Trophoblast cell (in vitro differentiated cells and primary cell): ENCODE data around the gene POR.
"Not testable (repeated sequence)": the region's sequence is repeated elsewhere in the genome, so short reads cannot be mapped to it uniquely, and the experiment has no call there.

Source experiments
- DNase-seq, 2 donors: peaks; one replicate each; pipeline ENCODE4 v3.0.0-alpha.2; 2016
- H2AFZ ChIP-seq: 2 replicates; pipeline ENCODE4 v1.6.1; 2013; ENCODE audit warnings: low read length, moderate library complexity, mild to moderate bottlenecking; ENCODE audit not compliant: insufficient read depth, poor library complexity
- H2AK5ac ChIP-seq: 2 replicates; pipeline ENCODE4 v1.6.1; 2013; ENCODE audit warnings: mild to moderate bottlenecking, low read length
- H2BK120ac ChIP-seq: 2 replicates; pipeline ENCODE4 v1.6.1; 2013; ENCODE audit warnings: low read length, mild to moderate bottlenecking, moderate library complexity; ENCODE audit not compliant: insufficient read depth, poor library complexity
- H2BK12ac ChIP-seq: 2 replicates; pipeline ENCODE4 v1.6.1; 2013; ENCODE audit warnings: mild to moderate bottlenecking, low read length, moderate library complexity
- H2BK5ac ChIP-seq: 2 replicates; pipeline ENCODE4 v1.6.1; 2013; ENCODE audit warnings: low read length, low read depth, moderate library complexity, mild to moderate bottlenecking; ENCODE audit not compliant: poor library complexity
- H3K14ac ChIP-seq: 2 replicates; pipeline ENCODE4 v1.6.1; 2013; ENCODE audit warnings: mild to moderate bottlenecking, low read length
- H3K18ac ChIP-seq: 2 replicates; pipeline ENCODE4 v1.6.1; 2013; ENCODE audit warnings: mild to moderate bottlenecking, low read length
- H3K23ac ChIP-seq: 2 replicates; pipeline ENCODE4 v1.6.1; 2013; ENCODE audit warnings: low read length
- H3K27ac ChIP-seq: 2 replicates; pipeline ENCODE4 v1.5.1; 2013; ENCODE audit warnings: low read depth, mild to moderate bottlenecking, inconsistent platforms, low read length, moderate library complexity
- H3K27me3 ChIP-seq: 2 replicates; pipeline ENCODE4 v1.6.1; 2013; ENCODE audit warnings: inconsistent platforms, mild to moderate bottlenecking, low read length, moderate library complexity; ENCODE audit not compliant: insufficient read depth
- H3K36me3 ChIP-seq, 2 experiments: 1 replicate in 1 of 2; 2 replicates in 1 of 2; pipeline ENCODE4 v1.6.1; 2013; ENCODE audit warnings: low read length in 2 of 2, mild to moderate bottlenecking in 2 of 2, moderate library complexity in 1 of 2; ENCODE audit not compliant: insufficient read depth in 2 of 2, control insufficient read depth in 1 of 2
- H3K4ac ChIP-seq: 2 replicates; pipeline ENCODE4 v1.6.1; 2013; ENCODE audit warnings: low read depth, mild to moderate bottlenecking, low read length, moderate library complexity
- H3K4me1 ChIP-seq, 2 experiments: 1 replicate in 1 of 2; 2 replicates in 1 of 2; pipeline ENCODE4 v1.6.1; 2013; ENCODE audit warnings: low read length in 2 of 2, mild to moderate bottlenecking in 2 of 2, moderate library complexity in 1 of 2; ENCODE audit not compliant: insufficient read depth in 2 of 2, control insufficient read depth in 1 of 2
- H3K4me2 ChIP-seq: 2 replicates; pipeline ENCODE4 v1.6.1; 2013; ENCODE audit warnings: inconsistent platforms, mild to moderate bottlenecking, low read length, moderate library complexity
- H3K4me3 ChIP-seq: 2 replicates; pipeline ENCODE4 v1.5.1; 2013; ENCODE audit warnings: mild to moderate bottlenecking, low read depth, low read length, inconsistent platforms
- H3K79me1 ChIP-seq: one replicate; pipeline ENCODE4 v1.6.1; 2013; ENCODE audit warnings: low read length
- H3K79me2 ChIP-seq: 2 replicates; pipeline ENCODE4 v1.6.1; 2013; ENCODE audit warnings: low read length, mild to moderate bottlenecking; ENCODE audit not compliant: control insufficient read depth, insufficient read depth, poor library complexity
- H3K9ac ChIP-seq: 2 replicates; pipeline ENCODE4 v1.6.1; 2013; ENCODE audit warnings: mild to moderate bottlenecking, low read length
- H3K9me3 ChIP-seq: 2 replicates; pipeline ENCODE4 v1.6.1; 2013; ENCODE audit warnings: low read depth, mild to moderate bottlenecking, control low read depth, inconsistent platforms, low read length; ENCODE audit not compliant: insufficient read depth
- H4K12ac ChIP-seq: 2 replicates; pipeline ENCODE4 v1.6.1; 2013; ENCODE audit warnings: low read depth, mild to moderate bottlenecking, low read length, moderate library complexity
- H4K8ac ChIP-seq: 2 replicates; pipeline ENCODE4 v1.6.1; 2013; ENCODE audit warnings: low read depth, mild to moderate bottlenecking, low read length, moderate library complexity
- H4K91ac ChIP-seq: one replicate; pipeline ENCODE4 v1.6.1; 2013; ENCODE audit warnings: low read depth, mild to moderate bottlenecking, low read length, moderate library complexity
- WGBS: extraction: QIAGEN DNeasy Blood & Tissue Kit; methylation state at CpG from one replicate; pipeline ENCODE4 v1.1.7; 2013; ENCODE audit warnings: missing lambda C conversion rate; ENCODE audit not compliant: insufficient read length, insufficient coverage; ENCODE audit errors: extremely low coverage; 5-methylcytosine and 5-hydroxymethylcytosine counted together

The POR gene

GRCh38 chr7:75888464-75889222 lies 26.3 kb upstream of the POR start:
- Histone ChIP-seq H2BK120ac (no peak overlapping the region), H3K9ac (no peak overlapping the region), H3K14ac (no peak overlapping the region), H4K91ac (no peak overlapping the region), H3K27me3 (no peaks in the 10 kb centered on the region), H2BK12ac (no peak overlapping the region), H2AFZ (no peak overlapping the region), H2AK5ac (no peak overlapping the region), H2BK5ac (no peak overlapping the region), H3K79me2 (no peaks in the 10 kb centered on the region), H4K8ac (no peak overlapping the region), H3K36me3 (peaks cover 31 to 40% of the 10 kb centered on the region in 2 experiments), H3K4me2 (no peak overlapping the region), H3K4me1 (peaks cover 9 to 12% of the 10 kb centered on the region in 2 experiments), H3K18ac (no peak overlapping the region), H4K12ac (no peak overlapping the region), H3K9me3 (no peaks in the 10 kb centered on the region), H3K27ac (no peak overlapping the region), H3K23ac (no peak overlapping the region), H3K4me3 (no peak overlapping the region), H3K79me1 (peaks cover 3% of the 10 kb centered on the region), H3K4ac (no peak overlapping the region)
- no peak for DNase-seq
- WGBS, result no CpG with 5 or more reads among the region's 23 CpGs

- no peak overlapping the region for H3K27ac ChIP-seq
- no CpG with 5 or more reads among the region's 11 CpGs for WGBS
Observed at GRCh38 chr7:75889223-75889825, 25.6 kb upstream of the POR start.

GRCh38 chr7:75889826-75890225 lies 25.1 kb upstream of the POR start:
- Histone ChIP-seq H3K14ac (no peak overlapping the region), H2AK5ac (no peak overlapping the region), H3K4ac (no peak overlapping the region), H3K27me3 (no peaks in the 10 kb centered on the region), H3K18ac (no peak overlapping the region), H3K79me1 (peaks cover 3% of the 10 kb centered on the region), H3K79me2 (no peaks in the 10 kb centered on the region), H2BK5ac (no peak overlapping the region), H3K4me2 (no peak overlapping the region), H3K4me1 (peaks cover 9 to 12% of the 10 kb centered on the region in 2 experiments), H4K8ac (no peak overlapping the region), H2BK120ac (no peak overlapping the region), H3K23ac (no peak overlapping the region), H3K4me3 (no peak overlapping the region), H3K9me3 (no peaks in the 10 kb centered on the region), H3K9ac (no peak overlapping the region), H2BK12ac (no peak overlapping the region), H4K12ac (no peak overlapping the region), H3K27ac (no peak overlapping the region), H2AFZ (no peak overlapping the region), H4K91ac (no peak overlapping the region), H3K36me3 (peaks cover 22 to 32% of the 10 kb centered on the region in 2 experiments)
- no CpG with 5 or more reads among the region's 11 CpGs for WGBS
- no peak for DNase-seq

More at GRCh38 chr7:75889223-75889825, 25.6 kb upstream of the POR start:
- no peak overlapping the region for H3K18ac ChIP-seq
- no peak overlapping the region for H3K4me3 ChIP-seq
- no peak overlapping the region for H3K14ac ChIP-seq
- no peak overlapping the region for H2BK120ac ChIP-seq
- H2BK12ac ChIP-seq, result no peak overlapping the region
- H3K4me2 ChIP-seq, result no peak overlapping the region
- no peak overlapping the region for H2AFZ ChIP-seq
- H3K9me3 ChIP-seq, result no peaks in the 10 kb centered on the region
- H3K23ac ChIP-seq, result no peak overlapping the region
- no peak overlapping the region for H3K4ac ChIP-seq
- H3K4me1 ChIP-seq, result peaks cover 9 to 12% of the 10 kb centered on the region in 2 experiments
- DNase-seq, result no peak
- peaks cover 27 to 37% of the 10 kb centered on the region in 2 experiments for H3K36me3 ChIP-seq
- H4K12ac ChIP-seq, result no peak overlapping the region
- no peaks in the 10 kb centered on the region for H3K79me2 ChIP-seq
- H3K9ac ChIP-seq, result no peak overlapping the region
- H2AK5ac ChIP-seq, result no peak overlapping the region
- no peak overlapping the region for H4K8ac ChIP-seq
- H3K27me3 ChIP-seq, result no peaks in the 10 kb centered on the region
- no peak overlapping the region for H4K91ac ChIP-seq
- peaks cover 3% of the 10 kb centered on the region for H3K79me1 ChIP-seq
- H2BK5ac ChIP-seq, result no peak overlapping the region

GRCh38 chr7:75891237-75891636 lies 23.7 kb upstream of the POR start:
- H3K4me3 ChIP-seq, H3K79me1 ChIP-seq, H2AFZ ChIP-seq, H3K14ac ChIP-seq, H3K9ac ChIP-seq, H3K23ac ChIP-seq, H2BK12ac ChIP-seq, H3K79me2 ChIP-seq, H3K18ac ChIP-seq, H4K91ac ChIP-seq, H3K9me3 ChIP-seq, H3K4me2 ChIP-seq, H3K4ac ChIP-seq, H3K27ac ChIP-seq, H4K8ac ChIP-seq, H4K12ac ChIP-seq, H2BK5ac ChIP-seq, DNase-seq, H2AK5ac ChIP-seq, H3K27me3 ChIP-seq, H2BK120ac ChIP-seq: not testable (repeated sequence)
- peaks cover 10 to 18% of the 10 kb centered on the region in 2 experiments for H3K36me3 ChIP-seq
- peaks cover 9 to 12% of the 10 kb centered on the region in 2 experiments for H3K4me1 ChIP-seq
- WGBS, result no CpG with 5 or more reads among the region's 7 CpGs
